Right hindlimb (tissue), 1 donor: ENCODE measurements around the gene DOCK3.
"Not testable (repeated sequence)": the region's sequence is repeated elsewhere in the genome, so short reads cannot be mapped to it uniquely, and the experiment has no call there.

Source experiments
- DNase-seq: peaks from one replicate; pipeline ENCODE4 v3.0.0-alpha.2; 2018

DOCK3 gene

DNA sequence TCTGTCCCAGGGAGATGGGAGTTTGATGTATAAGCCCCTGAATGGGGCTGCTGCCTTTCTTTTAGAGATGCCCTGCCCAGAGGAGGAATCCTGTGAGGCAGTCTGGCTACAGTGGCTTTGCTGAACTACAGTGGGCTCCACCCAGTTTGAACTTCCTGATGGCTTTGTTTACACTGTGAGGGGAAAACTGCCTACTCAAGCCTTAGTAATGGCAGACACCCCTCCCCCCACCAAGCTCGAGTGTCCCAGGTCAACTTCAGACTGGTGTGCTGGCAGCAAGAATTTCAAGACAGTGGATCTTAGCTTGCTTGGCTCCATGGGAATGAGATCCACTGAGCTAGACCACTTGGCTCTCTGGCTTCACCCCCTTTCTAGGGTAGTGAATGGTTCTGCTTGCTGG, 226.4 kb downstream of the DOCK3 start:
- not testable (repeated sequence) for DNase-seq

GRCh38 chr3:50912746-50913145, 238.0 kb downstream of the DOCK3 start:
- no peak for DNase-seq

DNA sequence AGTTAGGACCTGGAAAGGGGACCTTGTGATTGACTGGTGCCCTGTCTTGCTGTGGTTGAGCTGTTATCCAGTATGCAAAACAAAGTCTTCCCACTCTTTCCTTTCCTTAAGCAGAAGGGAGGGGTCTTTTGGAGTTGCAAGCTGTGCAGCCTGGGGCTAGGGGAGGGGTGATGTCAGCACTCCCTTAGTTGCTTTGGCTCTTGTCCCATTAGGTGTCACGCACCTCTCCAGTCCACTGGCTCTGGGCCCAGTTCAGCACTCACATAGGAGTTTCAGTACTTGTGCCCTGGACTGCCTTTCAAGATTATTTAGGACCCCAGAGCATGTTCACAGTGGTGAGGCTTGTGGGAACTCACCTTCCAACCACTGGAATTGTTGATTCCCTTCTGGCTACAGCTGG, 238.5 kb downstream of the DOCK3 start:
- DNase-seq: no peak

DNA sequence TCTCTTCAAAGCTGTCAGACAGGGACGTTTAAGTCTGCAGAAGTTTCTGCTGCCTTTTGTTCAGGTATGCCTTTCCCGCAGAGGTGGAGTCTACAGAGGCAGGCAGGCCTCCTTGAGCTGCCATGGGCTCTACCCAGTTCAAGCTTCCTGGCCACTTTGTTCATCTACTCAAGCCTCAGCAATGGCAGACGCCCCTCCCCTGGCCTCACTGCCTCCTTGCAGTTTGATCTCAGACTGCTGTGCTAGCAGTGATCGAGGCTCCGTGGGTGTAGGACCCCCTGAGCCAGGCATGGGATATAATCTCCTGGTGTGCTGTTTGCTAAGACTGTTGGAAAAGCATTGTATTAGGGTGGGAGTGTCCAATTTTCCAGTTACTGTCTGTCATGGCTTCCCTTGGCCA, 247.3 kb downstream of the DOCK3 start:
- DNase-seq: not testable (repeated sequence)

GRCh38 chr3:50923955-50924354, 249.2 kb downstream of the DOCK3 start:
- DNase-seq: no peak

DNA sequence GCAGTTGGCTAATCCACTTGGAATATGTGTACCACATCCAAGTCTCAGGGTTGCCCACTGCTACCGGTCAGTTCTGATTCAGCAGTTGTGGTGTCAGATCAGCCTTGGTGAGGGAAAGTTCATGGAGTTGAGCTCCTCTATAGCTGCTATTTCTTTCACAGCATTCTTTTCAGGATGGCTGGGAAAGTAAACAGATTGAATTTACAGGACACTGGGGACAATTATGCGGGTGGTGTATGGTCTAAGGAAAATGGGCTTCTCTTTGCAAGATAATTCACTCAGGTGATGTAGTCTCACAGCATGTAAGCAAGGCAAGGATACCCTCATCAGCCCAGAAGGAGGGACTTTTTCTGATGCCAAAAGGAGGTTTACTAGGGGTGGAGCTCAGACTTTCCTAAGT, 249.9 kb downstream of the DOCK3 start:
- DNase-seq: no peak

DNA sequence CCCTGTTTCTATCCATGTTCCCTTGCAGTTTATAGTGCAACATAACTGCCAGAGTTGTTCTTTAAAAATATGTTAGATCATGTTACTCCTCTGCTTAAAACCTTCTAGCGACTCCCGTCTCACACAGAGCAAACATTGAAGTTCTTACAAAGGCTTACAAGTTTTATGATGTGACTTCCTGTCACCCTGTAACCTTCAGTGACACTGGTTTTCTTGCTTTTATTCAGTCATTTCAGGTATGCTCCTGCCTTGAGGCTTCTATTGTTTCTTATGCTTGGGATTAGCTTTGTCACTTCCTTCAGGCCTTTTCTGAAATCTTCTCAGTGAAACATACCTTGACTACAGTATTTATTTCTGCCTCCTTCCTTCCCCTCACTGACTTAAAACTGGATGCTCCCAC, 252.1 kb downstream of the DOCK3 start:
- no peak for DNase-seq

GRCh38 chr3:50930371-50931208, 255.9 kb downstream of the DOCK3 start:
- DNase-seq: no peak

DNA sequence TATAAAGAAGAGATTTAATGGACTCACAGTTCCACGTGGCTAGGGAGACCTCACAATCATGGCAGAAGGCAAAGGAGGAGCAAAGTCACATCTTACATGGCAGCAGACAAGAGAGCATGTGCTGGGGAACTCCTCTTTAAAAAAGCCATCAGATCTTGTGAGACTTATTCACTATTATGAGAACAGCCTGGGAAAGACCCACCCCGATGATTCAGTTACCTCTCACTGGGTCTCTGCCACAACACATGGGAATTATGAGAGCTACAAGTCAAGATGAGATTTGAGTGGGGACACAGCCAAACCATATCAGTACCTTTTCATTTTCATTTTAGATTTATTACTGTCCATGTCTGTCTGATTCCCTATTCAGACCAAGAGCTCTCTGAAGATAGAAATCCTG, 258.2 kb downstream of the DOCK3 start:
- not testable (repeated sequence) for DNase-seq

- no peak for DNase-seq
Observed at GRCh38 chr3:50936389-50936788, 261.7 kb downstream of the DOCK3 start.

DNA sequence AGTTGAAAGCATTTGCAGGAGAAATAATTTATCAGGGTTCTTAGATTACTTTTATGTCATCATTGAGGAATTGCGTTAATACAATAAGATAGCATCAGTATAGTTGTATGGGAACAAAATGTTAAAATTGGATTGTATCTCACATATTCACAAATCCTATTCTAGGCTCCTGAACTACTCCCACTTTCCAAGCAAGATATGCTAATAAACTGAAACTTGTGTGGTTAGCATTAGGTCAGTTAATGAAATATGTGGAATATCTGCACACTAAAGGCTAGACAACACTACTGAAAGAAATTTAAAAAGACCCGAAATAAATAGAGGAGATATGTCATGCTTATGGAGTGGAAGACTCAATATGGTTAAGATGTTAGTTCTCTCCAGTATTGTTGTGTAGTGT, 272.7 kb downstream of the DOCK3 start:
- DNase-seq: no peak

- DNase-seq: no peak
Observed at GRCh38 chr3:50950591-50950990, 275.9 kb downstream of the DOCK3 start.

GRCh38 chr3:50953825-50954414, 279.2 kb downstream of the DOCK3 start:
- no peak for DNase-seq

DNA sequence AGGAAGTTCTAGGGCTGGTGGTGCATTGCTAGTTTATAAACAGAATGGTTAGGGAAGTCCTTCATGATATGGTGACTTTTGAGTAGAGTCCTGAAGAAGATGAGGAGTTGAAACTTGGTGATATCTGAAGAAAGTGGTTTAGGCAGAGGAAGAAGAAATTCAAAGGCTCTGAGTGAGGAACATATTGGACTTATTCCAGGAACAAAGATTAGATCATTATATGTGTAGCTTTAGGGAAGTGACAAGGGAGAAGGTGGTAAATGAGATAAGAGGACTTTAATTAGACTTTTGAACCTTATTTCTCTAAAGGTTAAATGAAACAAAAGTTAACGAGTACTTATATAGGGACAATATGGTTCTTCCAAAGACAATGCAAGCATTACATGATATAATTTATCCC, 286.7 kb downstream of the DOCK3 start:
- no peak for DNase-seq

- no peak for DNase-seq
Observed at GRCh38 chr3:50971487-50971924, 296.8 kb downstream of the DOCK3 start.

DNA sequence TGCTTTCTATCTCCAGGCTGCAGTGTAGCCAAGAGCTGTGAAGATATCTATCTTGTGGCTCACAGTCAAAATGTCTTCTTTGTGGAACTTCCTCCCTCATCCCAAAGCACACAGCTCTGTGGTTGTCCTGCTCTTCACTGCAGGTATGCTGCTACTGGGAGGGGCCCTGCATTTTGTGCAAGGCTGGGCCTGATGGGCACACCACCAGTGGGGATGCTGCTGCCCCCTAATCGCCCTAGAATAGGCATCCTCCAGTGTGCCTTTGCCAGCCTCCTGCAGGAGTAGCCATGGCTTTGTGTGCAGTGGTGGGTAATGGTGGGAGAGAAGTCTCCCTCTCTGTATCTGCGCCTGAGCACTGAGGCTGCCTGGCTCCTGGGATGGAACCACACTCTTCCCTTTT, 297.3 kb downstream of the DOCK3 start:
- no peak for DNase-seq

GRCh38 chr3:50978586-50978985, 303.9 kb downstream of the DOCK3 start:
- not testable (repeated sequence) for DNase-seq

DNA sequence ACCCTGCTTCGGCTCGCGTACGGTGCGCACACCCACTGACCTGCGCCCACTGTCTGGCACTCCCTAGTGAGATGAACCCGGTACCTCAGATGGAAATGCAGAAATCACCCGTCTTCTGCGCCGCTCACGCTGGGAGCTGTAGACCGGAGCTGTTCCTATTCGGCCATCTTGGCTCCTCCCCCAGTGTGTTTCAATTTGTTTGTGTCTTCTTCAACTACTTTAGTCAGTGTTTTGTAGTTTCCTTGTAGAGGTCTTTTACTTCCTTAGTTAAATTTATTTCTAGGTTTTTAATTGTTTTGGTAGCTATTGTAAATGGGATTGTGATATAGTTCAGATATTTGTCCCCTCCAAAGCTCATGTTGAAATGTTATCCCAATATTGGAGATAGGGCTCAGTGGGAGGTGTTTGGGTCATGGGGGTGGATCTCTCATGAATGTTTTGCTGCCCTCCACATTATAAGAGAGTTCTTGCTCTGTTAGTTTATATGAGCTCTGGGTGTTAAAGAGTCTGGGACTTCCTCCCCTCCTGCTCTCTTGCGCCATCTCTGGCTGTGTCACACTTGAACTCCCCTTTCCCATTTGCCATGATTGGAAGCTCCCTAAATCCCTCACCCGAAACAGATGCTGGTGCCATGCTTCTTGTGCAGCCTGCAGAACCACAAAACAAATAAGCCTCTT, 304.4 kb downstream of the DOCK3 start:
- no peak for DNase-seq

- DNase-seq: no peak
Observed at GRCh38 chr3:50982540-50983325, 308.0 kb downstream of the DOCK3 start.

- no peak for DNase-seq
Observed at GRCh38 chr3:50983887-50984286, 309.2 kb downstream of the DOCK3 start.

DNA sequence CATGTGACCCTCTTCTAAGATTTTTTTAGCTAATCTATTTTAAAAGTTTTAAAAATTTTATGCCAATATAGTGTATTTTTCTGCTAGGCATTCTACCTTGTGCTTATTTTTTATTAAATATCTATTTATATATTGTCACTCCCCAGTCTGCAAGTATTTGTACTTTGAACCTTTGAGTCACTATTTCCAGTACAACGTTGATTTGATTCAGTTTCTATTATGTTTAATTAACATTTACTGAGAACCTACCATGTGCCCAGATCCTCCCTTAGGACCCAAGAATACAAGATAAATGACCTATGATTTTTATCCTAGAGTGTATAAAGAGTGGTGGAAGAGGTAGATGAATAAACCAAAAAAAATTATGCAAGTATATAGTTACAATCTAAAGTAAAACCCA, 311.2 kb downstream of the DOCK3 start:
- no peak for DNase-seq

DNA sequence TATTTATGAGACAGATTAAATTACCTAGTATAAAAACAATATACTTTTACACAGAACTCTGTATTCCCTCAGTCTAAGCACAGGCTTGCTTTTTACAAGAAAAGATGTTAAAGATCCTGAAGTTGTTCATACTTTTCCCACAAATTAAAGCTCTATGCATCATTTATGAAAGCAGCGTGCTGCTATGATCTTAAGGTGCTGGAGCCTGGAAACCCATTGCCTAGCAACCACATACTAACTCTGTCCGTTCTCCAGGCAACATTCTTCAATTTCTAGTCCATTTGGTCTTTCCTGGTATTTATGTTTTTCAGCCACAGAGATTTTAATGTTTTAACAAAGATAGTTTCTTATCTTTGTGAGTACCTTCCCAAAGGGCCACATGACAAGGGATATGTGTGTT, 312.0 kb downstream of the DOCK3 start:
- no peak for DNase-seq

DNA sequence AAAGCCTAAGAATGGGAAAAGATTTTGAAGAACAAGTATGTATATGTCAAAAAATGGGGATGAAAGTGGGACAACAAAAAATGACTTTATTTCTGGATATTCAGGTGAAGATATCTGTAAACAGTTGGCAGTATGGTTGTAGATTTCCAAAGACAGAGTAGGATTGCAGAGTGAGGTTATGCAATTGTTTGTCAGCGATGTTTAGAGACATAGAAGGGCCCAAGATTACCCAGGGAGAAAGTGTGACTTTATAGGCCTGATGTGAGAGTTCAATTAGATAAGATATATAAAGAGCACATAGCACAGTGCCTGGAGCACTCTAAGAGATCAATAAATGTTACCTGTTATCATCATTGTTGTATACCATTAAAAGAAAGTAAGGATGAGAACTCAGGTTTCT, 319.8 kb downstream of the DOCK3 start:
- DNase-seq: no peak
